ENCODE data around the gene ABCF3.

GRCh38 chr3:184193991-184194539 lies 8.1 kb downstream of the ABCF3 start:
- no peak for TF ChIP-seq CTCF (IDR thresholded peaks at IDR 0.05)
- no peak for TF ChIP-seq POLR2A (IDR thresholded peaks at IDR 0.05)
